ENCODE measurements around the gene AMDHD2. TPM values are rescaled to one million over a fixed set of nuclear protein-coding genes. Genes with fewer than 3 reads are reported as not detected.

Gene AMDHD2
- total RNA-seq, 1 experiment from 2014 or later = 50.3 TPM

DNA sequence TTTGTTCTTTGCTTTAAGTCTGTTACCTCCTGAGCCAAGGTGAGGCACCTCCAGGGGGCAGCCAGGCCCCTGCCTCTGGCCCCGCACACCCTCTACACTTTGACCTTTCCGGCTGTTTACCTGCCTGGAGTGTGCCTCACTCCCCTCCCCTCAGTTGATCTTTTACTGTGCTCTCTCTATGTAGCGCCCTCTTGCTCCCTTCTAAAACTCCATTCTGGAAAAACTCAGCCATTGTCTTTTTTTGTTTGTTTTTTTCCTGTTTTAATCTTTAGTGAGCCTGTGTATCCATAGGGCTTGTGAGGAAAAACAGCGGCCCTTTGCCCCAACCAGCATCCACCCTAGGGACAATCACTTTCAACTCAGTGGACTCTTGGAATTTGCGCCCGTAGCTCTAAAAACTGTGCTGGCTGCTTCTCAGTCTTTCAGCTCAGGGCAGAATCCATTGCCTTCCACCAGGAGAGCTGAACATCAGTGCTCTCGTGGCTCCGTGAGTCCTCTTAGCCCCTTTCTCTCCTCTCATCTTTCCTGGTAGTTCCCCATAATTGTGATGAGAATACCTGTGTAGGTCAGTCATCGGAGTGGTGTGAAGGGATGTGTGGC lies 4.3 kb downstream of the AMDHD2 start:
- Histone ChIP-seq H3K4me2 (ENCODE audit: low read length) (no peak overlapping the region), H3K27me3 (ENCODE audit: low read length) (no peaks in the 10 kb centered on the region), H3K9me3 (ENCODE audit: low read length) (no peaks in the 10 kb centered on the region), H3K4me1 (ENCODE audit: insufficient read depth, low read length) (peaks cover 4% of the 10 kb centered on the region), H3K9ac (ENCODE audit: low read length) (no peak overlapping the region), H3K27ac (ENCODE audit: low read length) (no peak overlapping the region), H3K79me2 (ENCODE audit: low read length) (peaks cover 22% of the 10 kb centered on the region), H3K36me3 (ENCODE audit: low read depth, low read length) (peaks cover 11% of the 10 kb centered on the region; the same call in 1 of the 2 replicates), H2AFZ (ENCODE audit: low read length) (no peak overlapping the region), H3K4me3 (ENCODE audit: low read length) (no peak overlapping the region), H3F3A (ENCODE audit: low read length, unreplicated experiment) (no peaks in the 10 kb centered on the region), H4K20me1 (ENCODE audit: low read length) (no peaks in the 10 kb centered on the region), H3K9me2 (replicated peaks; ENCODE audit: low read length) (no peaks in the 10 kb centered on the region)
- TF ChIP-seq, protein P1, sequence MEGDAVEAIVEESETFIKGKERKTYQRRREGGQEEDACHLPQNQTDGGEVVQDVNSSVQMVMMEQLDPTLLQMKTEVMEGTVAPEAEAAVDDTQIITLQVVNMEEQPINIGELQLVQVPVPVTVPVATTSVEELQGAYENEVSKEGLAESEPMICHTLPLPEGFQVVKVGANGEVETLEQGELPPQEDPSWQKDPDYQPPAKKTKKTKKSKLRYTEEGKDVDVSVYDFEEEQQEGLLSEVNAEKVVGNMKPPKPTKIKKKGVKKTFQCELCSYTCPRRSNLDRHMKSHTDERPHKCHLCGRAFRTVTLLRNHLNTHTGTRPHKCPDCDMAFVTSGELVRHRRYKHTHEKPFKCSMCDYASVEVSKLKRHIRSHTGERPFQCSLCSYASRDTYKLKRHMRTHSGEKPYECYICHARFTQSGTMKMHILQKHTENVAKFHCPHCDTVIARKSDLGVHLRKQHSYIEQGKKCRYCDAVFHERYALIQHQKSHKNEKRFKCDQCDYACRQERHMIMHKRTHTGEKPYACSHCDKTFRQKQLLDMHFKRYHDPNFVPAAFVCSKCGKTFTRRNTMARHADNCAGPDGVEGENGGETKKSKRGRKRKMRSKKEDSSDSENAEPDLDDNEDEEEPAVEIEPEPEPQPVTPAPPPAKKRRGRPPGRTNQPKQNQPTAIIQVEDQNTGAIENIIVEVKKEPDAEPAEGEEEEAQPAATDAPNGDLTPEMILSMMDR (conservative IDR thresholded peaks at IDR 0.05; ENCODE audit: low read depth, low read length) = no peak
- TF ChIP-seq EZH2phosphoT487 (IDR thresholded peaks at IDR 0.05; ENCODE audit: borderline replicate concordance, low read length) = no peak
- TF ChIP-seq EZH2 (IDR thresholded peaks at IDR 0.05; ENCODE audit: low read length, unreplicated experiment) = no peak
- no TSS peak for BruUV-seq (replicated peaks)
- intact Hi-C loops (cut with micrococcal nuclease) = no loop called here
- CTCF ChIA-PET = no interaction called here
- ATAC-seq (no peak), DNase-seq (no peak)
- POLR2A ChIA-PET (ENCODE audit: unreplicated experiment) = no interaction called here

DNA sequence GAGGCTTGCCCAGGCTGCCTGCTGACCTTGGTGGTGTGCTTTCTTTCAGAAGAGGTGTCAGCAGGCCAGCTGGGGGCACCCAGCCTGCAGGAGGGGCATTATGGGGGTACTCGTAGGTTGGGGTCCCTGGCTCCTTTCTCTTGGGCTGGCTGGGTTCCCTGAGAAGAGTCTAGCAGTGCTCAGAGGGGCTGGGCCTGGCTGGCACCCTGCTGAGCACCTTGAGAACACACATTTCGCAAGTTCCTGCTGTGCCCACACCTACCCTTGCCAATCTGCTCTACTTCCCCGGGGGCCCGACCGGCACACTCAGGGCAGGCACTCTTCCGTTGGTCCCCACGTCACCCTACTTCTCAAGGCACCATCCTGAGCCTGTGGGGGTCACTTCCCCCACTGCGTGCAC lies 6.0 kb downstream of the AMDHD2 start:
- Histone ChIP-seq H3K4me1 (ENCODE audit: insufficient read depth, low read length) (peaks cover 4% of the 10 kb centered on the region), H3K9me2 (replicated peaks; ENCODE audit: low read length) (no peaks in the 10 kb centered on the region), H3K9ac (ENCODE audit: low read length) (no peak overlapping the region), H3K4me2 (ENCODE audit: low read length) (no peak overlapping the region), H2AFZ (ENCODE audit: low read length) (no peak overlapping the region), H4K20me1 (ENCODE audit: low read length) (no peaks in the 10 kb centered on the region), H3K27me3 (ENCODE audit: low read length) (no peaks in the 10 kb centered on the region), H3K36me3 (ENCODE audit: low read depth, low read length) (peaks cover 11% of the 10 kb centered on the region; the same call in 1 of the 2 replicates), H3K79me2 (ENCODE audit: low read length) (peaks cover 14% of the 10 kb centered on the region; the same call in 1 of the 2 replicates), H3K4me3 (ENCODE audit: low read length) (no peak overlapping the region), H3K27ac (ENCODE audit: low read length) (no peak overlapping the region), H3F3A (ENCODE audit: low read length, unreplicated experiment) (no peaks in the 10 kb centered on the region), H3K9me3 (ENCODE audit: low read length) (no peaks in the 10 kb centered on the region)
- TF ChIP-seq, protein P1 (conservative IDR thresholded peaks at IDR 0.05; ENCODE audit: low read depth, low read length) = no peak
- TF ChIP-seq EZH2 (IDR thresholded peaks at IDR 0.05; ENCODE audit: low read length, unreplicated experiment) (no peak), EZH2phosphoT487 (IDR thresholded peaks at IDR 0.05; ENCODE audit: borderline replicate concordance, low read length) (no peak)
- ChIA-PET CTCF (no interaction called here), POLR2A (ENCODE audit: unreplicated experiment) (no interaction called here)
- ATAC-seq = no peak
- no TSS peak for BruUV-seq (replicated peaks)
- intact Hi-C loops (cut with micrococcal nuclease) = no loop called here
- no peak for DNase-seq

DNA sequence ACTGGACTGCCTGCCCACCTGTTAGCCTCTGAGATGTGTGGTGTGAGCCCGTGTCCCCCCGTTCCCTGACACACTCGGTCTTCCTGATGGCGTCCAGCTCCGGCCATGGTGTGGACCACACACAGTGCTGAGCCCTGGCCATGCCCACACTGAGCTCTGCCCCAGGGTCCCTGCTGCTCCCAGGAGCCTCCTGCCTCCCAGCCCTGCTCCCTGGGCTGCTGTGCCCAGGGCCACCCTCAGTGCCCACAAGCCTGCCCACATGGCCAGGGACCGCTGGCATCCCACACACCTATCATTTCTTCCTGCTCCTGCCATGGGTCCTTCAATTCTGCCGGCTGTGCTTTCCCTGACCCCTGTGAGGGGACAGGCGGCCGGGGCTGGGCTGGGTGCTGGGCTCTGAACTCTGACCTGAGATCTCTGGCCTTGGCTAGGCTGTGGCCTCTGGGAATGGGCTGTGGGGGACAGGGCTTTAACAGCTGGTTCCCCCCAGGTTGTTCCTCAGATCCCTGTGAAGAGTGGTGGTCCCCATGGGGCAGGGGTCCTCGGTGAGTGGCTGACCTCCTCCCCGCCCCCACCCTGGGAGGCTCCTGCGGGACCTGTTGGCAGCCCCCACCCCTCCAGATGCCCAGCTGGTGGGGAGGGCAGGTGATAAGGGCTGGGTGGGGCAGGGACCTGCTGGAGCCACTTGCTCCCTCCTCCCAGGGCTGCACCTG lies 7.1 kb downstream of the AMDHD2 start:
- no peak overlapping the region for H3K9ac ChIP-seq (ENCODE audit: low read length)
- peaks cover 11% of the 10 kb centered on the region; the same call in 1 of the 2 replicates for H3K36me3 ChIP-seq (ENCODE audit: low read depth, low read length)
- no peak overlapping the region for H3K4me2 ChIP-seq (ENCODE audit: low read length)
- DNase-seq = no peak
- no peaks in the 10 kb centered on the region for H3K9me2 ChIP-seq (replicated peaks; ENCODE audit: low read length)
- no peaks in the 10 kb centered on the region for H4K20me1 ChIP-seq (ENCODE audit: low read length)
- no peaks in the 10 kb centered on the region for H3K9me3 ChIP-seq (ENCODE audit: low read length)
- no peaks in the 10 kb centered on the region for H3K27me3 ChIP-seq (ENCODE audit: low read length)
- ChIA-PET CTCF (no interaction called here), POLR2A (ENCODE audit: unreplicated experiment) (no interaction called here)
- peaks cover 4% of the 10 kb centered on the region; the same call in 1 of the 2 replicates for H3K4me1 ChIP-seq (ENCODE audit: insufficient read depth, low read length)
- no peak overlapping the region for H3K27ac ChIP-seq (ENCODE audit: low read length)
- H3K4me3 ChIP-seq (ENCODE audit: low read length) = no peak overlapping the region
- no peak for ATAC-seq
- intact Hi-C loops (cut with micrococcal nuclease) = no loop called here
- H3K79me2 ChIP-seq (ENCODE audit: low read length) = peaks cover 6% of the 10 kb centered on the region; the same call in 1 of the 2 replicates
- H3F3A ChIP-seq (ENCODE audit: low read length, unreplicated experiment) = no peaks in the 10 kb centered on the region
- TF ChIP-seq EZH2 (IDR thresholded peaks at IDR 0.05; ENCODE audit: low read length, unreplicated experiment) (no peak), EZH2phosphoT487 (IDR thresholded peaks at IDR 0.05; ENCODE audit: borderline replicate concordance, low read length) (no peak)
- TF ChIP-seq, protein P1 (conservative IDR thresholded peaks at IDR 0.05; ENCODE audit: low read depth, low read length) = no peak
- H2AFZ ChIP-seq (ENCODE audit: low read length) = no peak overlapping the region
- BruUV-seq (replicated peaks) = no TSS peak

Data from PC-3 (cell line).